GM21360 (cell line): ENCODE measurements around the gene RERE.
"Not testable (repeated sequence)": the region's sequence is repeated elsewhere in the genome, so short reads cannot be mapped to it uniquely, and the experiment has no call there.

ENCODE experiments used
- ATAC-seq: cut with Tn5 transposase; IDR thresholded peaks from one replicate; pipeline ENCODE4 v1.9.1; 2021; ENCODE audit warnings: mild to moderate bottlenecking, moderate library complexity; ENCODE audit not compliant: unreplicated experiment

RERE gene

DNA sequence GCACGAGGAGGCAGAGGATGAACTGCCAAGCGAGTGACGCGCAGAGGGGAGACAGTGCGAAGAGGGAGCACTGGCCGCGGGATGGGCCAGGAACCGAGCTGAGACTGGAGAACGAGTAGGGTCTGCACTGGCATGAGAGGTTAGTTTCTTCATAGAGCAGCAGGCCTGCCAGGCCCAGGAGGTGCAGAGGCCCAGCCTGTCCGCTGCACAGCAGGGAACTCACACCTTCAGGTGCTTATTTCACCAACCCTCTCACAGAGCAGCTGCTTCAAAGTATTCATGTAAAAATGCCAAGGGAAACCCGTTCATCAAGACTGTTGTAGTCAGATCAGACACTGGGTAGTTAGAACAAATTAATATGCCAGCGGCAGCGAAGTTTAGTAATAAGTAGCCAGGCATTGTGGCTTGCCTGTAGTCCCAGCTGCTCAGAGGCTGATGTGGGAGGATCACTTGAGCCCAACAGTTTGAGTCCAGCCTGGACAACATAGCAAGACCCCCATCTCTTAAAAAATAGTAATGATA is 355.0 kb downstream of the RERE start:
- no peak for ATAC-seq

- no peak for ATAC-seq
Observed at GRCh38 chr1:8461351-8462110, 355.9 kb downstream of the RERE start.

GRCh38 chr1:8460784-8461183 is 356.7 kb downstream of the RERE start:
- no peak for ATAC-seq

DNA sequence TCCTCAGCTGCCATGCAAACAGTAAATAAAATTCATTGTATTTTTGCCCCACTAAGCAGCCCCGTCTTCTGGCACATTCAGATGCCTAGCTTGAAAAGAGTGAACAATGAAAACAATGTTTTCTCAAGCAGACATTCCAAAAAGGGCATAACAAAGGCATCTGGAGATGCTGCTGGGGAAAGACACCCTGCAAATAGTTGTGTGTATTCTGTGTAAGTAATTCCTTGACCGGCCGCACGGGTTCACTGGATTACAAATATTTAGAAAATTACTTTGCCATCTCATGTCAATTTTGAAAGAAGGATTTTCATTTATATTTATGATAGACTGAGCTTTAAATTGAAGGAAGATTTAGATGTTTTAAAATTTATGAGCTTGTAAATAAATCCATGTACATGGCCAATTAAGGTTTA is 357.3 kb downstream of the RERE start:
- ATAC-seq = no peak

GRCh38 chr1:8458607-8459006 is 358.8 kb downstream of the RERE start:
- no peak for ATAC-seq

DNA sequence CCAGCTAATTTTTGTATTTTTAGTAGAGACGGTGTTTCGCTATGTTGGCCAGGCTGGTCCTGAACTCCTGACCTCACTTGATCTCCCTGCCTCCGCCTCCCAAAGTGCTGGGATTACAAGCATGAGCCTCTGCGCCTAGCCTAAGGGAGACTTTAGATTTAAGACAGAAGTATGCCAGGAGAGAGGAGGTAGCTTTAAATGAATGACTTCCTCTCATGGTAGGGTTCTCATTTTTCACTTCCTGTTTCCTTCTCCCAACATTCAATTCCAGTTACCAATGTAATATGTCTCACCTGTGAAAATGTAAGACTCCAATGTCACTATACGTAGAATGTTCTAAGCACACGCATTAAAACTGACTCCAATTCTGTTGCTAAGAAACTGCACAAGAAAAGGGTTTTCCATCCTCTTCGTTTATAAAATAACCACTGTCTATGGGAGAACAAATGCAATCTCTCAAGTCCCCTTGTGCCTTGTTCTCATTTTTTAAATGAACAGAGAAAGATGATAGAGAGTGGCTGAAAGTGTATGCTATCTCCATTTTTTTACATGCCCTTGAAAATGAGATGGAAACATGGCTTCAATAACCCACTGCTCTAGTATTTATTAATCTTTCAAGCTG is 359.6 kb downstream of the RERE start:
- ATAC-seq = no peak

DNA sequence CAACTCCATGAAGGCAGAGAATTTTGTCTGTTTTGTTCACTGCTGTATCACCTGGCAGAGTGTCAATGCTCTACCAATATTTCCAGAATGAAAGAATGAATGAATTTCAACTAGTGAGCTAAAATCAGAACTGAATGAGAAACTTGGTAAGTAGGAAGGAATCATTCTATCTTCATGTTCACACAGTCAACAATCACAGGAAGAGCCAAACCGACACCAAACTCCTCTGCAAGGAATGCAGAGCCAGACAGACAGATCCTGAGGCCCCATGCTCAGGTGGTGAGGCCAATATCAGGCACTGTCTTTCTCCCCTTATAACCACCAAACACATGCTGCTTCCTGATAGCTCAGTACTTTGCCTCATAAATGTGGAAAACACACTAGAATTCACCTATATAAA is 360.4 kb downstream of the RERE start:
- no peak for ATAC-seq

DNA sequence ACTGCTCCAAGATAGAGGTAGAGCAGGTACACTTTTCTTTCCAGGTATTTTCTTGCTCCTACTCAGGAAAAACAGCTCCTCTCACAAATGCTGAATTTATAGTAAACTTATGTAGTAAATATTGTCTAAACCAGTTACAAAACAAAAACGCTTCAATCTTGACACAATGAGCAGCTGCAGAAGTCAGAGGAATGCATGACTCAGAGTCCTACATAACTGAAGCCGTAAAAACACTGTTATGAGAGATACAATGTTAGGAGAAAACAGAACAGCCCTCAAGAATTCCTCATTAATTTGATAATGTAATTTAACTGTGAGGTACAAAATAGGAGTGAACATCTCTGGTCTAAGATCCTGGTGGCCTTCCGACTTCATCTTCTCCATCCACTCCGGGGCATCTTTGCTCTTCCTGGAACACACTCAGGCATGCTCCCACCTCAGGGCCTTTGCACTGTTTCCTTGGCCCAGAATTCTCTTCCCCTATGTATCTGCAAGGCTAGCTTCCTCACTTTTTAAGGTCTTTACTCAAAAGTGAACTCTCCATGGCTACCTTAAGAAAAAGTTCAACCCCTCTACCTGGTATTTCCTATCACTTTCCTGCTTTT is 361.0 kb downstream of the RERE start:
- ATAC-seq = no peak

DNA sequence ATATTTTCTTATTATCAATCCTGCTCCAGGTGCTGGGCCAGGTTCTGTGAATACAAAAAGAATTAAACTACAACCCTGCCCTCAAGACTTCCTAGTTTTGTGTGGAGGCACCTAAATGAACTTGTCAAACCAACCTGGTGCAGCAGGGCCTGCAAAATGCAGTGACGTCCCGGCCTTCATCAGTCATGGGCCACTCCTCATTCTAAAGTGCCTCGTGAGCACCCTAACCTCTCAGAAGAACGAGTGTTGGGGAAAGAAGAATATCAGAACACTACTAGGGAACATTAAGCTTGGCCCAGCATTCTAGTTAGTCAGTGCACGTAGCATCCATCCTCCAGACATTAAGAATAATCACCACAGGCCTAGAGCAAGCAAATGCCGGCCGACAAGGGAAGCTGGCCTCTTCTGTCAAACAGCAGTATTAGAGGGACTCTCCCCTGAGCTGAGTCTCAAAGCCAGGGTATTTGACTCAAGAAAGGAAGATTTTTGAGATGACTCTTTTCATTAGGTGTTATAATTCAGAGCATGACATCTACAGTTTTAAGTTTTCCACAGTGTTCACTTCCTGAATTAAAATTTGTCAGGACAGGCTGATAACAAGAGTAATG is 361.6 kb downstream of the RERE start:
- no peak for ATAC-seq

DNA sequence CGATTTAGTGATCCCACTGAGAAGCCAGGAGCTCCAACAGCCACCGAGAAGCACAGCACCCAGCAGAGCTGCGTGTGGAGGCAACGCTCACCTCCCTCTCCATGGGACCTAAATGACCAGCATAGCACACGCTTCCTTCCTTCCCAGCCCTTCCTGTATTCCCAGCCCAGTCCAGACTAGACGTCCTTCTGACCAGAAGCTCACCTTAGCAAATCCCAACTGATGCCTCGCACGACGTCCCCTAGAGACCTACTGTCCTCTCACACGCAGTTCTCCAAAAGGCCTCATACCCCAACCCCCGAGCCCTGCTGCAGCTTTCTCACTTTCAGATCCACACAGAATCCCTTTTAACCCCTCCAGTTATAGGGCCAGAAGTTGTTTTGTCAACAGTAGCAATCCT is 367.1 kb downstream of the RERE start:
- no peak for ATAC-seq

GRCh38 chr1:8448911-8449661 is 368.4 kb downstream of the RERE start:
- ATAC-seq = no peak

DNA sequence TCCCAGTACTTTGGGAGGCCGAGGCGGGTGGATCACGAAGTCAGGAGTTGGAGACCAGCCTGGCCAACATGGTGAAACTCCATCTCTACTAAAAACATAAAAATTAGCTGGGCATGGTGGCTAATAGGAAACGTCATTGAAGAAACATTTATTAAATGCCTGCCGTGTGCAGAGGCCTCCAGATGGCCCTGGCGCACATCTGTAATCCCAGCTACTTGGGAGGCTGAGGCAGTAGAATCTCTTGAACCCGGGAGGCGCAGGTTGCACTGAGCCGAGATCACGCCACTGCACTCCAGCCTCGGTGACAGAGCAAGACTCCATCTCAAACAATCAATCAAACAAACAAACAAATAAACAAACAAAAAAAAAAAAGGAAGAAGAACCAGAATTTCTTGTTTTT is 368.9 kb downstream of the RERE start:
- ATAC-seq = not testable (repeated sequence)

DNA sequence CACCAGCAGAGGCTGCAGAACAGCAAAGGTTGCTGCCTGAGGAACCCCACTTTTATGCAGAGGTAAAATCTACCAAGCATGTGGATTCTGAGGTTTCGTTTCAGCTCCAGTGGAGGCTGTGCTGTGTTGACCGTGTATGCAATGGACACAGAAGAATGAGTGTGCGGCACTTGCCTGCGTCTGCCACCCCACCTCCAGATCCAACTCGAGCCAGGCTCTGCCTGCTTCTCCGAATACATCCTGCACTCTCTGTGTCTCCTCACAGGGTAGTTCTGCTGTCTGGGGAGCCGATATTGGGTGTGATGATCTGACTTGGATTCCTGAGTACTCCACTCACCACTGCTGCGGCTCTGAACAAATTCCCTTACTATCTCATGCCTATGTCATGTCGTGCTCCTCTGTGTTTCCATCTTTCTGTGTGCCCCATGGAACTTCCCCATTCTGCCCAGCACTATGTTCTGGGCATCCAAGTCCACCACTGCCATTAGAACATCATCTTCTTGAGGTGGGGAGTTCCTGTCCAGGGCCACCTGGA is 369.8 kb downstream of the RERE start:
- ATAC-seq = no peak

DNA sequence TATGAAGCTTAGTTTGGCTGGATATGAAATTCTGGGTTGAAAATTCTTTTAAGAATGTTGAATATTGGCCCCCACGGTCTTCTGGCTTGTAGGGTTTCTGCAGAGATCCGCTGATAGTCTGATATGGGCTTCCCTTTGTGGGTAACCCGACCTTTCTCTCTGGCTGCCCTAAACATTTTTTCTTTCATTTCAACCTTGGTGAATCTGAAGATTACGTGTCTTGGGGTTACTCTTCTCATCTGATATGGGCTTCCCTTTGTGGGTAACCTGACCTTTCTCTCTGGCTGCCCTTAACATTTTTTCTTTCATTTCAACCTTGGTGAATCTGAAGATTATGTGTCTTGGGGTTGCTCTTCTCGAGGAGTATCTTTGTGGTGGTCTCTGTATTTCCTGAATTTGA is 371.3 kb downstream of the RERE start:
- not testable (repeated sequence) for ATAC-seq

- ATAC-seq = no peak
Observed at GRCh38 chr1:8443558-8444194, 373.8 kb downstream of the RERE start.

GRCh38 chr1:8441426-8441825 is 376.0 kb downstream of the RERE start:
- no peak for ATAC-seq

GRCh38 chr1:8439015-8439702 is 378.3 kb downstream of the RERE start:
- peak; percentile 48 for ATAC-seq

DNA sequence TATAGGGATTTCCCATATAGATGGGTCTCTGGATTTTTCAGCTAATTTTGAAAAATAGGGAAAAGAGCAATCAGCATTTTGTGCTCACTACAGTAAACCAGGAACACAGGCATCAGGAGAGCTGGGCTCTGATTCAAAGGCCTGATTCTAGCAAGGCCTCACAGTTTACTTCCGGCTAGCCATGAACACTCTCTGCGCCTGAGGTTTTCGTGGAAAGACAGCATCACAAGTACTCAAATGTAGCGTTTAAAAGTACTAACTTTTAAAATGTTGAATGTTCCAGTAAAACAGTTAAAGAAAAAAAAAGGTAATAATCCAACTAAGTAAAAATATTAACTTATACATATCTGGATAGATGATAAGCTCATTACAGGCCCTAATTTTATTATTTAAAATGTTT is 379.0 kb downstream of the RERE start:
- no peak for ATAC-seq

- no peak for ATAC-seq
Observed at GRCh38 chr1:8437347-8437746, 380.1 kb downstream of the RERE start.
